SK-N-SH treated with all-trans-retinoic acid at 6 μM for 48 hours (cell line): ENCODE measurements around the gene KAT2B.
A peak's percentile ranks its signal among the peaks of the same experiment; 100 is the strongest.

ENCODE experiments used
- ATAC-seq: fragments of 200-7000 bp; cut with Tn5 transposase; 3 replicates; pipeline ENCODE4 v1.9.1; 2020; ENCODE audit warnings: mild to moderate bottlenecking, moderate library complexity
- ARNTL ChIP-seq: fragments of 450-650 bp; formaldehyde crosslinking; IDR thresholded peaks from 2 replicates; pipeline ENCODE4 v1.5.0; 2020; ENCODE audit warnings: low read depth, mild to moderate bottlenecking, moderate library complexity, borderline replicate concordance
- BACH2 ChIP-seq: fragments of 250-450 bp; sonication (Bioruptor Pico); IDR thresholded peaks from 2 replicates; pipeline ENCODE4 v1.9.0; 2021; ENCODE audit warnings: mild to moderate bottlenecking, borderline replicate concordance
- CSDC2 ChIP-seq: fragments of 250-450 bp; sonication (Bioruptor Pico); IDR thresholded peaks from 2 replicates; pipeline ENCODE4 v1.5.0; 2020; ENCODE audit warnings: mild to moderate bottlenecking, moderate library complexity
- ESRRG ChIP-seq: fragments of 250-450 bp; sonication (Bioruptor Pico); IDR thresholded peaks from 2 replicates; pipeline ENCODE4 v1.6.1; 2021; ENCODE audit warnings: mild to moderate bottlenecking
- GLIS3 ChIP-seq: fragments of 250-450 bp; sonication (Bioruptor Pico); IDR thresholded peaks from 2 replicates; pipeline ENCODE4 v1.5.0; 2020; ENCODE audit warnings: mild to moderate bottlenecking, moderate library complexity
- ISL1 ChIP-seq: fragments of 250-450 bp; sonication (Bioruptor Pico); IDR thresholded peaks from 2 replicates; pipeline ENCODE4 v2.1.2; 2022; ENCODE audit warnings: mild to moderate bottlenecking, moderate library complexity
- OSR1 ChIP-seq: fragments of 250-450 bp; sonication (Bioruptor Pico); IDR thresholded peaks from 2 replicates; pipeline ENCODE4 v1.8.0; 2022; ENCODE audit warnings: moderate library complexity, mild to moderate bottlenecking, inconsistent platforms
- RARB ChIP-seq: fragments of 250-450 bp; sonication (Bioruptor Pico); IDR thresholded peaks from 2 replicates; pipeline ENCODE4 v1.8.0; 2021; ENCODE audit warnings: mild to moderate bottlenecking, moderate library complexity
- SNAI2 ChIP-seq: fragments of 250-450 bp; sonication (Bioruptor Pico); IDR thresholded peaks from 2 replicates; pipeline ENCODE4 v1.5.0; 2020; ENCODE audit warnings: mild to moderate bottlenecking, moderate library complexity
- TCF4 ChIP-seq: fragments of 250-450 bp; sonication (Bioruptor Pico); IDR thresholded peaks from 2 replicates; pipeline ENCODE4 v1.8.0; 2021; ENCODE audit warnings: mild to moderate bottlenecking, moderate library complexity, borderline replicate concordance
- TOX ChIP-seq: fragments of 250-450 bp; sonication (Bioruptor Pico); IDR thresholded peaks from 2 replicates; pipeline ENCODE4 v1.8.0; 2021; ENCODE audit warnings: mild to moderate bottlenecking, moderate library complexity, borderline replicate concordance
- ZC3H10 ChIP-seq: fragments of 250-450 bp; sonication (Bioruptor Pico); IDR thresholded peaks from 2 replicates; pipeline ENCODE4 v1.5.1; 2021; ENCODE audit warnings: mild to moderate bottlenecking, moderate library complexity
- ZFP3 ChIP-seq: fragments of 250-450 bp; sonication (Bioruptor Pico); IDR thresholded peaks from 2 replicates; pipeline ENCODE4 v1.5.0; 2020; ENCODE audit warnings: mild to moderate bottlenecking, moderate library complexity
- ZFP30 ChIP-seq: fragments of 450-650 bp; formaldehyde crosslinking; IDR thresholded peaks from 2 replicates; pipeline ENCODE4 v1.5.0; 2022; ENCODE audit warnings: mild to moderate bottlenecking, moderate library complexity
- ZNF565 ChIP-seq: fragments of 450-650 bp; formaldehyde crosslinking; conservative IDR thresholded peaks from 2 replicates; pipeline ENCODE4 v1.5.0; 2020; ENCODE audit warnings: low read depth, mild to moderate bottlenecking, moderate library complexity
- ZNF70 ChIP-seq: fragments of 450-650 bp; formaldehyde crosslinking; IDR thresholded peaks from 2 replicates; pipeline ENCODE4 v1.5.0; 2020; ENCODE audit warnings: mild to moderate bottlenecking, moderate library complexity
- ZNF8 ChIP-seq: fragments of 450-650 bp; formaldehyde crosslinking; IDR thresholded peaks from 2 replicates; pipeline ENCODE4 v1.5.0; 2020; ENCODE audit warnings: mild to moderate bottlenecking, moderate library complexity
- TF ChIP-seq, protein P1 (sequence below): fragments of 250-450 bp; sonication (Bioruptor Pico); IDR thresholded peaks from 2 replicates; pipeline ENCODE4 v1.5.1; 2021; ENCODE audit warnings: mild to moderate bottlenecking, moderate library complexity
- TF ChIP-seq, protein P2 (sequence below): fragments of 250-450 bp; sonication (Bioruptor Pico); IDR thresholded peaks from 2 replicates; pipeline ENCODE4 v1.5.1; 2020; ENCODE audit warnings: low read depth, mild to moderate bottlenecking, moderate library complexity
- TF ChIP-seq, protein P3 (sequence below): fragments of 250-450 bp; sonication (Bioruptor Pico); IDR thresholded peaks from 2 replicates; pipeline ENCODE4 v1.8.0; 2021; ENCODE audit warnings: low read depth, mild to moderate bottlenecking, moderate library complexity, borderline replicate concordance
- TF ChIP-seq, protein P4 (sequence below): fragments of 250-450 bp; sonication (Bioruptor Pico); IDR thresholded peaks from 2 replicates; pipeline ENCODE4 v1.8.0; 2020; ENCODE audit warnings: mild to moderate bottlenecking, moderate library complexity, borderline replicate concordance

The KAT2B gene

DNA sequence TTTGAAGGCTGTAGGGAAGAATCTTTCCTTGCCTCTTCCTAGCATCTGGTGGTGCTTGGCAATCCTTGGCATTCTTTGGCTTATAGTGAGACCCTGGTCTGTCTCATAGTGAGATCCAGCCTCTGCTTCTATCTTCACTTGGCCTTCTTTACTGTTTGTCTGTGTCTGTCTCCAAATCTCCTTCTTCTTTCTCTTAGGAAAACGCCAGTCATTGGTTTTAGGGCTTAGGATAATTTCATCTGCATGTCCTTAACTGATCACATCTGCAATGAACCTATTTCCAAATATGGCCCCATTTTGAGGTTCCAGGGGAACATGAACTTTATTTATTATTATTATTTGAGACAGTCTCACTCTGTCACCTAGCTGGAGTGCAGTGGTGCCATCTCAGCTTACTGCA is 25.8 kb downstream of the KAT2B start:
- TF ChIP-seq GLIS3 (CRISPR knock-in tag) (no peak), ARNTL (no peak), OSR1 (CRISPR knock-in tag) (no peak), SNAI2 (CRISPR knock-in tag) (no peak), ZFP3 (CRISPR knock-in tag) (no peak), ZFP30 (no peak), TCF4 (CRISPR knock-in tag) (no peak), ZNF70 (CRISPR knock-in tag) (no peak)
- TF ChIP-seq, protein P1, sequence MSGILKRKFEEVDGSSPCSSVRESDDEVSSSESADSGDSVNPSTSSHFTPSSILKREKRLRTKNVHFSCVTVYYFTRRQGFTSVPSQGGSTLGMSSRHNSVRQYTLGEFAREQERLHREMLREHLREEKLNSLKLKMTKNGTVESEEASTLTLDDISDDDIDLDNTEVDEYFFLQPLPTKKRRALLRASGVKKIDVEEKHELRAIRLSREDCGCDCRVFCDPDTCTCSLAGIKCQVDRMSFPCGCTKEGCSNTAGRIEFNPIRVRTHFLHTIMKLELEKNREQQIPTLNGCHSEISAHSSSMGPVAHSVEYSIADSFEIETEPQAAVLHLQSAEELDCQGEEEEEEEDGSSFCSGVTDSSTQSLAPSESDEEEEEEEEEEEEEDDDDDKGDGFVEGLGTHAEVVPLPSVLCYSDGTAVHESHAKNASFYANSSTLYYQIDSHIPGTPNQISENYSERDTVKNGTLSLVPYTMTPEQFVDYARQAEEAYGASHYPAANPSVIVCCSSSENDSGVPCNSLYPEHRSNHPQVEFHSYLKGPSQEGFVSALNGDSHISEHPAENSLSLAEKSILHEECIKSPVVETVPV (CRISPR knock-in tag): no peak
- ATAC-seq: no peak

DNA sequence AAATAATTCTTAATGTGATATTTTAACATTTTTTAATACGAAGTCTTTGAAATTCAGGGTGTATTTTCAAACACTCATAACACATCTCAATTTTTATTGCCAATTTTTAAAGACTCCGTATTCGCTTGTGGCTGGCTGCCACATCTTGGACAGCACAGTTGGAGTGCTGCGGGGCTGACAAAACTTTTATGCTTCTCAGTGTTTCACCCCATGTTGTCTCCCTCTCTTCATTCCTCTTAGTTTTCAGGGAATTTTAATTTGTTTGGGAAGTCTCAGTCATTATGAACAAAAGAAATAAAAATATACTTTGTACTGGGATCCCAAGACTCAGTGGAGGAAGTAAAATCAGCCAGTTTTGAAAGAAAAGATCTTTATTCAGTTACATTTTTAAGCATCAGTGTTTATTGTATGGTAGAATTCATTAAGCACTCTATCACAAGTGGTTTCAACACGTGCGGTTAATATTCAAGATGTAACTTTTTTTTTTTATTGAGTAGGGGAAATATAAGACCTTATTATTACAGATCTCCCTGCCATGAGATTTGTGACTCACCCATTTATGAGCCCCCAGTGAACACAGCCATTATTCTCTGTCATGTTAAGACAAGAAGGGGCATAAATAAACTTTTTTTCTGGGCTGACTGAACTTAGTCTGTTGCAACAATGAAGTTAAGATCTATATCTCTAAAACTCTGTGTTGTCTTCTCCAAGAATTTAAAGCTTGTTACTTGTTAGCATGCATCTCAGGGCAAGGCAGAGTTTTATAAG is 26.8 kb downstream of the KAT2B start:
- TF ChIP-seq, protein P2, sequence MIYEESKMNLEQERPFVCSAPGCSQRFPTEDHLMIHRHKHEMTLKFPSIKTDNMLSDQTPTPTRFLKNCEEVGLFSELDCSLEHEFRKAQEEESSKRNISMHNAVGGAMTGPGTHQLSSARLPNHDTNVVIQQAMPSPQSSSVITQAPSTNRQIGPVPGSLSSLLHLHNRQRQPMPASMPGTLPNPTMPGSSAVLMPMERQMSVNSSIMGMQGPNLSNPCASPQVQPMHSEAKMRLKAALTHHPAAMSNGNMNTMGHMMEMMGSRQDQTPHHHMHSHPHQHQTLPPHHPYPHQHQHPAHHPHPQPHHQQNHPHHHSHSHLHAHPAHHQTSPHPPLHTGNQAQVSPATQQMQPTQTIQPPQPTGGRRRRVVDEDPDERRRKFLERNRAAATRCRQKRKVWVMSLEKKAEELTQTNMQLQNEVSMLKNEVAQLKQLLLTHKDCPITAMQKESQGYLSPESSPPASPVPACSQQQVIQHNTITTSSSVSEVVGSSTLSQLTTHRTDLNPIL (CRISPR knock-in tag): no peak
- TF ChIP-seq ISL1 (peak; percentile 83), TOX (CRISPR knock-in tag) (peak; percentile 34; the same call in 1 of the 2 replicates), ZC3H10 (CRISPR knock-in tag) (peak; percentile 67), ZFP30 (no peak)
- TF ChIP-seq, protein P3, sequence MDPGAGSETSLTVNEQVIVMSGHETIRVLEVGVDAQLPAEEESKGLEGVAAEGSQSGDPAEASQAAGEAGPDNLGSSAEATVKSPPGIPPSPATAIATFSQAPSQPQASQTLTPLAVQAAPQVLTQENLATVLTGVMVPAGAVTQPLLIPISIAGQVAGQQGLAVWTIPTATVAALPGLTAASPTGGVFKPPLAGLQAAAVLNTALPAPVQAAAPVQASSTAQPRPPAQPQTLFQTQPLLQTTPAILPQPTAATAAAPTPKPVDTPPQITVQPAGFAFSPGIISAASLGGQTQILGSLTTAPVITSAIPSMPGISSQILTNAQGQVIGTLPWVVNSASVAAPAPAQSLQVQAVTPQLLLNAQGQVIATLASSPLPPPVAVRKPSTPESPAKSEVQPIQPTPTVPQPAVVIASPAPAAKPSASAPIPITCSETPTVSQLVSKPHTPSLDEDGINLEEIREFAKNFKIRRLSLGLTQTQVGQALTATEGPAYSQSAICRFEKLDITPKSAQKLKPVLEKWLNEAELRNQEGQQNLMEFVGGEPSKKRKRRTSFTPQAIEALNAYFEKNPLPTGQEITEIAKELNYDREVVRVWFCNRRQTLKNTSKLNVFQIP: no peak
- TF ChIP-seq, protein P4, sequence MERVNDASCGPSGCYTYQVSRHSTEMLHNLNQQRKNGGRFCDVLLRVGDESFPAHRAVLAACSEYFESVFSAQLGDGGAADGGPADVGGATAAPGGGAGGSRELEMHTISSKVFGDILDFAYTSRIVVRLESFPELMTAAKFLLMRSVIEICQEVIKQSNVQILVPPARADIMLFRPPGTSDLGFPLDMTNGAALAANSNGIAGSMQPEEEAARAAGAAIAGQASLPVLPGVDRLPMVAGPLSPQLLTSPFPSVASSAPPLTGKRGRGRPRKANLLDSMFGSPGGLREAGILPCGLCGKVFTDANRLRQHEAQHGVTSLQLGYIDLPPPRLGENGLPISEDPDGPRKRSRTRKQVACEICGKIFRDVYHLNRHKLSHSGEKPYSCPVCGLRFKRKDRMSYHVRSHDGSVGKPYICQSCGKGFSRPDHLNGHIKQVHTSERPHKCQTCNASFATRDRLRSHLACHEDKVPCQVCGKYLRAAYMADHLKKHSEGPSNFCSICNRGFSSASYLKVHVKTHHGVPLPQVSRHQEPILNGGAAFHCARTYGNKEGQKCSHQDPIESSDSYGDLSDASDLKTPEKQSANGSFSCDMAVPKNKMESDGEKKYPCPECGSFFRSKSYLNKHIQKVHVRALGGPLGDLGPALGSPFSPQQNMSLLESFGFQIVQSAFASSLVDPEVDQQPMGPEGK: peak; percentile 86; the same call in 1 of the 2 replicates
- TF ChIP-seq, all 23 proteins: peak for 4
- peak; percentile 66 for ATAC-seq

DNA sequence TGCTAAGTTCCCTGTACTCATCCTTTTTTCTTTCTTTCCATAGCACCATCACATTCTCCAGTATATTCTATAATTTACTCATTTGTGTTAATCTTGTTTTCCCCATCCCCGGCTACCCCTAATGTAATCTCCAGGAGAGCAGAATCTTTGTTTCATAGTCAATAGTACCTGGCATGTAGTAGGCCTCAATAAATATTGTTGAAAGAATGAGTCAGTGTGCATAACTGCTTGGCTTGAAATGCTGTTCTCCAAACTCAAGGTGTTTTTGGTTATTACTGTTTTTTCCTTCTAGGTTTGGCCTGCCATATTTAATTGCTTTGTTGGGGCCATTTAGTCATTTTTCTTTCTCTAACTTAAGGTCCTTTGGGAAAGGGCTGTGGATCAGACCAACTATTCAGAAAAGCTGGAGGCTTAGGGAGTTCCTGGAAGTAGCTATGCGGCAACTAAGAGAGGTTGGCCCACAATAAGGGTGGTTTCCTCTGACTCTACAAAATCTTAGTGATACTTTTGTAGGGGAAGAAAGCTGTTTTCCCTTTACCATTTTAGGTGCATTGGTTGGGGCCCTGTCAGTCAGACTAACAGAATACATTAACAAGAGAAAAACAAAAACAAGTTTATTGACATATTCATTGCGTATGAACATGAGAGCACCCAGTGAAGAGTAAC is 28.4 kb downstream of the KAT2B start:
- ATAC-seq: no peak
- TF ChIP-seq ARNTL (no peak), ZC3H10 (CRISPR knock-in tag) (no peak), ZNF565 (CRISPR knock-in tag) (no peak), BACH2 (CRISPR knock-in tag) (no peak), ISL1 (no peak), TOX (CRISPR knock-in tag) (no peak), ZFP30 (no peak), ZNF70 (CRISPR knock-in tag) (no peak), OSR1 (CRISPR knock-in tag) (no peak), CSDC2 (CRISPR knock-in tag) (no peak), RARB (CRISPR knock-in tag) (no peak), ZNF8 (no peak), ESRRG (CRISPR knock-in tag) (no peak)
- TF ChIP-seq, protein P2 (CRISPR knock-in tag): no peak
- TF ChIP-seq, protein P1 (CRISPR knock-in tag): no peak
- TF ChIP-seq, all 23 proteins: peak for 0
